CD14-positive monocyte (primary cell): Measurements from ENCODE around the gene VMA21. TPM values are rescaled to one million over a fixed set of nuclear protein-coding genes. Genes with fewer than 3 reads are reported as not detected.

ENCODE experiments used
- DNase-seq, 3 donors: peaks; one replicate each; pipeline ENCODE4 v3.0.0-alpha.2; 2011 to 2022
- H2AFZ ChIP-seq: 2 replicates; pipeline ENCODE4 v1.6.0; 2012; ENCODE audit warnings: mild to moderate bottlenecking, low read depth, low read length, inconsistent platforms; ENCODE audit not compliant: insufficient read depth, poor library complexity, severe bottlenecking
- H3K27ac ChIP-seq, 2 donors: 1 replicate in 1 of 2; 2 replicates in 1 of 2; pipeline ENCODE4 v1.5.1; 2012 to 2013; ENCODE audit warnings: low read length in 2 of 2, control low read depth in 1 of 2, inconsistent platforms in 1 of 2, low read depth in 1 of 2, mild to moderate bottlenecking in 1 of 2
- H3K27me3 ChIP-seq, 2 donors: one replicate each; pipeline versions ENCODE4 v1.6.0 to v1.6.1; 2011 to 2013; ENCODE audit warnings: low read length in 2 of 2; ENCODE audit not compliant: control insufficient read depth in 2 of 2, insufficient read depth in 2 of 2
- H3K36me3 ChIP-seq, 2 donors: replicated peaks in 1 of 2; 1 replicate in 1 of 2; 2 replicates in 1 of 2; pipeline versions ENCODE4 v1.5.1 to v1.6.1; 2012 to 2013; ENCODE audit warnings: low read length in 2 of 2, control low read depth in 1 of 2, inconsistent platforms in 1 of 2, mild to moderate bottlenecking in 1 of 2; ENCODE audit not compliant: insufficient read depth in 2 of 2, control insufficient read depth in 1 of 2
- H3K4me1 ChIP-seq, 2 donors: 1 replicate in 1 of 2; 2 replicates in 1 of 2; pipeline versions ENCODE4 v1.5.1 to v1.6.1; 2012 to 2013; ENCODE audit warnings: low read length in 2 of 2, control low read depth in 1 of 2, inconsistent platforms in 1 of 2, mild to moderate bottlenecking in 1 of 2, moderate library complexity in 1 of 2; ENCODE audit not compliant: insufficient read depth in 2 of 2, control insufficient read depth in 1 of 2
- H3K4me2 ChIP-seq: replicated peaks from 2 replicates; pipeline ENCODE3; 2012; ENCODE audit warnings: low read length, moderate library complexity, mild to moderate bottlenecking; ENCODE audit not compliant: poor library complexity, severe bottlenecking; ENCODE audit errors: extremely low read depth
- H3K4me3 ChIP-seq, 3 experiments: fragments of 200-600 bp in 1 of 3; sonication (generic) in 1 of 3; replicated peaks in 1 of 3; 1 replicate in 2 of 3; 2 replicates in 1 of 3; pipeline ENCODE4 v1.5.1; 2011 to 2013; ENCODE audit warnings: low read length in 3 of 3, mild to moderate bottlenecking in 3 of 3, control low read depth in 2 of 3, low read depth in 2 of 3, inconsistent platforms in 1 of 3, moderate library complexity in 1 of 3
- H3K79me2 ChIP-seq: 2 replicates; pipeline ENCODE4 v1.6.0; 2012; ENCODE audit warnings: mild to moderate bottlenecking, control low read depth, inconsistent platforms, low read length, moderate library complexity; ENCODE audit not compliant: insufficient read depth
- H3K9ac ChIP-seq: 2 replicates; pipeline ENCODE4 v1.6.0; 2017; ENCODE audit warnings: low read length, mild to moderate bottlenecking; ENCODE audit not compliant: insufficient read depth, poor library complexity, severe bottlenecking
- H3K9me3 ChIP-seq, 2 donors: replicated peaks in 1 of 2; 1 replicate in 1 of 2; 2 replicates in 1 of 2; pipeline versions ENCODE4 v1.5.1 to v1.6.1; 2012 to 2013; ENCODE audit warnings: low read length in 2 of 2, control low read depth in 1 of 2; ENCODE audit not compliant: control insufficient read depth in 1 of 2, insufficient read depth in 1 of 2
- H4K20me1 ChIP-seq: 2 replicates; pipeline ENCODE4 v1.6.0; 2012; ENCODE audit warnings: mild to moderate bottlenecking, low read length, control low read depth, moderate library complexity; ENCODE audit not compliant: insufficient read depth
- H3K27ac Mint-ChIP-seq, 7 donors: one replicate each; pipeline ENCODE4 v1.8.0; 2020; ENCODE audit warnings: mild to moderate bottlenecking in 7 of 7, mixed read lengths in 7 of 7, moderate library complexity in 6 of 7, inconsistent platforms in 2 of 7
- H3K27me3 Mint-ChIP-seq, 3 donors: one replicate each; pipeline ENCODE4 v1.8.0; 2021 to 2022; ENCODE audit warnings: low read depth in 3 of 3, mild to moderate bottlenecking in 3 of 3, mixed read lengths in 3 of 3, moderate library complexity in 3 of 3, inconsistent platforms in 1 of 3
- H3K36me3 Mint-ChIP-seq, 2 donors: one replicate each; pipeline ENCODE4 v1.8.0; 2020; ENCODE audit warnings: mixed read lengths in 2 of 2, inconsistent platforms in 1 of 2, mild to moderate bottlenecking in 1 of 2
- H3K4me1 Mint-ChIP-seq: one replicate; pipeline ENCODE4 v1.8.0; 2020; ENCODE audit warnings: mild to moderate bottlenecking, mixed read lengths
- H3K4me3 Mint-ChIP-seq, 2 donors: one replicate each; pipeline ENCODE4 v1.8.0; 2020; ENCODE audit warnings: mild to moderate bottlenecking in 2 of 2, mixed read lengths in 2 of 2, moderate library complexity in 1 of 2
- H3K9me3 Mint-ChIP-seq, 7 donors: one replicate each; pipeline ENCODE4 v1.8.0; 2020 to 2022; ENCODE audit warnings: mixed read lengths in 7 of 7, mild to moderate bottlenecking in 6 of 7, moderate library complexity in 6 of 7, inconsistent platforms in 2 of 7
- WGBS: methylation state at CpG from one replicate; pipeline ENCODE4 v1.1.5; 2013; ENCODE audit warnings: missing lambda C conversion rate; ENCODE audit not compliant: insufficient coverage; 5-methylcytosine and 5-hydroxymethylcytosine counted together
- intact Hi-C, 2 donors: fragments of 100-400 bp; cut with micrococcal nuclease; formaldehyde crosslinking; loops; one replicate each; pipeline versions ENCODE4 v1.15.0 to v1.15.1; 2023
- polyA minus RNA-seq: library from RNA; depleted of rRNA, polyadenylated mRNA; stranded (reverse); fragments of >200 nt; gene quantifications from 2 replicates; pipeline ENCODE4 v1.2.3, GENCODE V29; 2012
- polyA plus RNA-seq, 3 donors: library from polyadenylated mRNA; depleted of rRNA in 1 of 3; unstranded in 2 of 3; stranded (reverse) in 1 of 3; fragments of 300-500 nt in 2 of 3; fragments of >200 nt in 1 of 3; fragmentation: Illumina TruSeq in 2 of 3; gene quantifications; 1 replicate in 2 of 3; 2 replicates in 1 of 3; pipeline ENCODE4 v1.2.3, GENCODE V29; 2012 to 2021
- total RNA-seq, 12 experiments: library from RNA in 1 of 12; stranded (reverse) in 1 of 12; fragments of 120-200 nt in 1 of 12; gene quantifications; one replicate each; pipeline ENCODE4 v1.2.4 and lab custom pipeline; 2013 to 2026; ENCODE audit warnings: mixed read lengths in 6 of 12, inconsistent platforms in 1 of 12
- TF ChIP-seq, protein P1 (sequence below): fragments of 200-600 bp; IDR thresholded peaks from one replicate; pipeline ENCODE4 v1.8.0; 2022; ENCODE audit warnings: antibody characterized with exemption, mild to moderate bottlenecking

Gene VMA21, protein sequence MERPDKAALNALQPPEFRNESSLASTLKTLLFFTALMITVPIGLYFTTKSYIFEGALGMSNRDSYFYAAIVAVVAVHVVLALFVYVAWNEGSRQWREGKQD
- total RNA-seq (2013) = 32.5 TPM
- polyA plus RNA-seq = 10 to 100 TPM in 2 of 3 donors, 1 to 10 TPM in 1; 8.9 to 77.2 (median 53.0) TPM
- 11.4 and 19.7 TPM in 2 replicates for polyA minus RNA-seq
- total RNA-seq (lab: John Stamatoyannopoulos, UW) = 20.3 to 86.6 (median 55.4) reads per million in 11 experiments

DNA sequence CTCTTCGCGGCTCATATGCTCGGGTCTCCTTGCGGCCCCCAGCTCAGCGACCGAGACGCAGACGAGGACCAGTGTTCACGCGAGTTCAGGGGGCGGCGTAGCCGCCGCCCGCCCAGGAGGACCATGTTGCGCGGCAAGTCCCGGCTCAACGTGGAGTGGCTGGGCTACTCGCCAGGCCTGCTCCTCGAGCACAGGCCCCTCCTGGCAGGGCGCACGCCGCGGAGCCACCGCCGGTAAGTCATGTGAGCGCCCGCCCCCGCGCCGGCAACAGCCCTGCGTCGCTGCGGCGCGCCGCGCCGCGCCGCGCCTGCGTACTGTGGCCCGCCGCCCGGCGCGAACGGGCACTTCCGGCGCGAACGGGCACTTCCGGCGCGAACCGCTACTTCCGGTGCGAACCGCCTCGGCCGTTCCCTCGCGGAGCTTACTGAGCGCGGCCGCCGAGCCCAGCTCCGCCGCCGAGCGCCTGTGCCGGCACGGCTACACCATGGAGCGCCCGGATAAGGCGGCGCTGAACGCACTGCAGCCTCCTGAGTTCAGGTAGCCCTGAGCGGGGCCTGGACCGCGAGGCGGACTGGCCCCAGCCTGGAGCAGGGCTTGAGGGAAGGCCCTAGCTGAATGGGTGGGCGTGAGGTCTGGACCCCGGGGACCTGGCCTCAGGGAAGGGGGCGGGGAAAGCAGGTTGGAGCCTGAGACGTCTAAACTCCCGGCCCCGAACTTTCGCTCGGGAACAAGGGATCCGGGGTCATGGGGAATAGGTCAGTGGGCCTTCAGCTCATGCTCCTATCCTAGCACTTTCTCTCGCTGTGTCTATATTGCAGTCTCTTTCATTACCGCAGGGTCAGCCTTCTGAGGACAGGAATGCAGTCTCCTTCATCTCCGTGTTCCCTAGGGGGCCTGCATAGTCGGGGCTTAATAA, at the start of gene VMA21:
Gene VMA21 (plus strand): TSS at position 382 of the 916 bp plus-strand sequence. CDS start 103 bp downstream, at position 485.
- peak within 1 kb of the TSS; percentile 86 for H3K9ac ChIP-seq
- H3K9me3 ChIP-seq = no peaks in the 10 kb centered on the region
- peak; percentile 68 to 78 (median 71) for DNase-seq
- peaks cover 27 to 28% of the 10 kb centered on the region in 2 donors for H3K4me1 ChIP-seq
- Mint-ChIP-seq H3K27me3 (peaks cover 0 to 2% (median 0%) of the 10 kb centered on the region in 3 donors), H3K4me1 (peaks cover 34% of the 10 kb centered on the region), H3K9me3 (peaks cover 0 to 8% (median 0%) of the 10 kb centered on the region in 7 donors), H3K27ac (peak within 1 kb of the TSS; percentile 93 to 98 (median 95)), H3K4me3 (peak within 1 kb of the TSS; percentile 81 to 90), H3K36me3 (peaks cover 0 to 1% of the 10 kb centered on the region in 2 donors)
- no peaks in the 10 kb centered on the region for H3K36me3 ChIP-seq
- peak within 1 kb of the TSS; percentile 92 to 98 for H3K27ac ChIP-seq
- intact Hi-C loops = no loop called here
- H3K27me3 ChIP-seq = no peaks in the 10 kb centered on the region
- 0% methylated on average over 81 of the region's 97 CpGs for WGBS
- peak within 1 kb of the TSS; percentile 90 for H2AFZ ChIP-seq
- peaks cover 51% of the 10 kb centered on the region for H3K79me2 ChIP-seq
- peaks cover 11% of the 10 kb centered on the region for H4K20me1 ChIP-seq
- H3K4me3 ChIP-seq = peak within 1 kb of the TSS; percentile 79 to 85 (median 84)
- H3K4me2 ChIP-seq = peak within 1 kb of the TSS; percentile 73
- TF ChIP-seq, protein P1, sequence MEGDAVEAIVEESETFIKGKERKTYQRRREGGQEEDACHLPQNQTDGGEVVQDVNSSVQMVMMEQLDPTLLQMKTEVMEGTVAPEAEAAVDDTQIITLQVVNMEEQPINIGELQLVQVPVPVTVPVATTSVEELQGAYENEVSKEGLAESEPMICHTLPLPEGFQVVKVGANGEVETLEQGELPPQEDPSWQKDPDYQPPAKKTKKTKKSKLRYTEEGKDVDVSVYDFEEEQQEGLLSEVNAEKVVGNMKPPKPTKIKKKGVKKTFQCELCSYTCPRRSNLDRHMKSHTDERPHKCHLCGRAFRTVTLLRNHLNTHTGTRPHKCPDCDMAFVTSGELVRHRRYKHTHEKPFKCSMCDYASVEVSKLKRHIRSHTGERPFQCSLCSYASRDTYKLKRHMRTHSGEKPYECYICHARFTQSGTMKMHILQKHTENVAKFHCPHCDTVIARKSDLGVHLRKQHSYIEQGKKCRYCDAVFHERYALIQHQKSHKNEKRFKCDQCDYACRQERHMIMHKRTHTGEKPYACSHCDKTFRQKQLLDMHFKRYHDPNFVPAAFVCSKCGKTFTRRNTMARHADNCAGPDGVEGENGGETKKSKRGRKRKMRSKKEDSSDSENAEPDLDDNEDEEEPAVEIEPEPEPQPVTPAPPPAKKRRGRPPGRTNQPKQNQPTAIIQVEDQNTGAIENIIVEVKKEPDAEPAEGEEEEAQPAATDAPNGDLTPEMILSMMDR = no peak

DNA sequence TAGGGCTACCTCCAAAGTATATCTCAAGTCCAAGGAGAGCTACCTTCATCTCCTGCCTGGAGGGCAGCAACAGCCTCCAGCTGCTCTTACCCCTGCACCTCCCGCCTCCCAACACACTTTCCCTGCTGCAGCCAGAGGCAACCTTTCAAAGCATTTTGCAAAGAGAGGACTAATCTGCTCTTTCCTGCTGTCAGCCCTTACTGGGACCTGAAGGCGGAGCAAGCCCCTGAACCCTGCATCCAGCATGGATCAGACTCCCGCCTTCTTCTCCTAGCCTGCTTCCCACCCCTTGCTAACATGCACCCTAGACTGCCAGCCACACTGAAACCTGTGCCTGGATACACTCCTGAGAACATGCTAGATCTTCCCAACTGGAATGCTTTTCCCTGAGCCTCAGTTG, 37.7 kb upstream of the VMA21 start:
- H3K27ac ChIP-seq = no peak overlapping the region
- no peaks in the 10 kb centered on the region for H3K36me3 ChIP-seq
- H3K9me3 Mint-ChIP-seq = peaks cover 0 to 5% (median 0%) of the 10 kb centered on the region in 7 donors
- no peaks in the 10 kb centered on the region for H4K20me1 ChIP-seq
- no peak overlapping the region for H3K4me2 ChIP-seq
- H3K36me3 Mint-ChIP-seq = no peaks in the 10 kb centered on the region
- H3K9ac ChIP-seq = no peak overlapping the region
- H3K27me3 ChIP-seq = peaks cover 5 to 10% of the 10 kb centered on the region in 2 donors
- DNase-seq = no peak
- TF ChIP-seq, protein P1 = no peak
- 88% methylated on average over 1 of the region's 3 CpGs for WGBS
- H3K9me3 ChIP-seq = no peaks in the 10 kb centered on the region
- no peak overlapping the region for H3K27ac Mint-ChIP-seq
- H3K27me3 Mint-ChIP-seq = peaks cover 3 to 19% (median 7%) of the 10 kb centered on the region in 3 donors
- no peaks in the 10 kb centered on the region for H3K79me2 ChIP-seq
- peak overlapping the region in 1 of 2 donors; percentile 63 for H3K4me3 Mint-ChIP-seq
- H2AFZ ChIP-seq = peak overlapping the region; percentile 18
- H3K4me1 Mint-ChIP-seq = peaks cover 5% of the 10 kb centered on the region
- no peak overlapping the region for H3K4me3 ChIP-seq
- H3K4me1 ChIP-seq = no peaks in the 10 kb centered on the region
- intact Hi-C loops = no loop called here
